Mesangial cell (primary cell): Measurements from ENCODE around the gene ABCC12. TPM values are rescaled to one million over a fixed set of nuclear protein-coding genes. Genes with fewer than 3 reads are reported as not detected.

Experiments
- total RNA-seq: library from RNA; depleted of rRNA; stranded (reverse); fragments of >200 nt; gene quantifications from 2 replicates; pipeline ENCODE4 v1.2.3, GENCODE V29; 2015

Gene ABCC12
- not detected in 2 replicates for total RNA-seq

GRCh38 chr16:48155926-48156789, at the start of gene ABCC12:
ABCC12 (minus strand) TSS chr16:48155993; CDS start chr16:48146424, 9,569 bp downstream.

Other genes starting within 250 kb of the ABCC12 start
- 22.0 and 30.6 TPM in 2 replicates for gene LONP2, start 88.3 kb upstream of the ABCC12 start, total RNA-seq
- gene ABCC11, start 91.5 kb upstream of the ABCC12 start, total RNA-seq, result 0.13 TPM in 1 of 2 replicates, not detected in the other
- gene SIAH1, start 229.4 kb upstream of the ABCC12 start, total RNA-seq, result 18.9 and 22.8 TPM in 2 replicates